HCT116 (cell line): ENCODE data around the gene EPHA8.

Source experiments
- CBX3 ChIP-seq: IDR thresholded peaks from 2 replicates; pipeline ENCODE4 v1.6.1; 2012; ENCODE audit warnings: low read depth
- CTCF ChIP-seq, 3 experiments: fragments of 200-600 bp in 1 of 3; sonication (generic) in 1 of 3; IDR thresholded peaks in 2 of 3; conservative IDR thresholded peaks in 1 of 3; 2 replicates each; pipeline ENCODE4 v1.5.1; 2012 to 2017; ENCODE audit warnings: low read depth in 2 of 3, low read length in 2 of 3, antibody characterized with exemption in 1 of 3, borderline replicate concordance in 1 of 3, control low read depth in 1 of 3, mild to moderate bottlenecking in 1 of 3, mixed read lengths in 1 of 3, mixed run types in 1 of 3, moderate library complexity in 1 of 3; ENCODE audit not compliant: insufficient read depth in 1 of 3
- EGR1 ChIP-seq: IDR thresholded peaks from 2 replicates; pipeline ENCODE4 v1.6.1; 2012; ENCODE audit warnings: low read depth
- MAX ChIP-seq: IDR thresholded peaks from 2 replicates; pipeline ENCODE4 v1.6.1; 2012
- POLR2A ChIP-seq: IDR thresholded peaks from 2 replicates; pipeline ENCODE4 v1.7.0; 2011; ENCODE audit warnings: borderline replicate concordance; ENCODE audit not compliant: insufficient read depth, insufficient read length; ENCODE audit errors: extremely low read depth
- POLR2AphosphoS5 ChIP-seq: IDR thresholded peaks from 2 replicates; pipeline ENCODE4 v1.6.1; 2011; ENCODE audit warnings: mild to moderate bottlenecking, low read depth, low read length, moderate library complexity
- RAD21 ChIP-seq: IDR thresholded peaks from 2 replicates; pipeline ENCODE4 v1.6.1; 2012; ENCODE audit warnings: low read depth, mild to moderate bottlenecking
- REST ChIP-seq: IDR thresholded peaks from 2 replicates; pipeline ENCODE4 v1.6.1; 2012; ENCODE audit warnings: low read depth
- SP1 ChIP-seq: IDR thresholded peaks from 2 replicates; pipeline ENCODE4 v1.6.1; 2012; ENCODE audit warnings: low read depth

- TF ChIP-seq REST (no peak), CTCF (IDR thresholded peaks at IDR 0.05 in 2 of 3, conservative IDR thresholded peaks at IDR 0.05 in 1 of 3; ENCODE audit: borderline replicate concordance in 1 of 3, insufficient read depth in 1 of 3, low read depth in 2 of 3, low read length in 2 of 3) (no peak), EGR1 (no peak), POLR2AphosphoS5 (no peak), POLR2A (no peak), RAD21 (no peak), SP1 (no peak), CBX3 (no peak), MAX (no peak)
These were observed 6.7 kb upstream of the EPHA8 start for GRCh38 chr1:22556391-22557104.
